WERI-Rb-1 (cell line): Measurements from ENCODE around the gene SLC2A1.

ENCODE experiments used
- DNase-seq: peaks from one replicate; pipeline ENCODE4 v3.0.0-alpha.2; 2020
- H3K27ac ChIP-seq: fragments of 250-450 bp; sonication (Bioruptor Pico); 2 replicates; pipeline ENCODE4 v1.5.1; 2020; ENCODE audit warnings: mild to moderate bottlenecking, moderate library complexity
- H3K27me3 ChIP-seq: fragments of 250-450 bp; sonication (Bioruptor Pico); 2 replicates; pipeline ENCODE4 v1.5.1; 2021; ENCODE audit warnings: mild to moderate bottlenecking, low read depth, moderate library complexity; ENCODE audit not compliant: insufficient read depth, severe bottlenecking
- H3K36me3 ChIP-seq: fragments of 250-450 bp; sonication (Bioruptor Pico); 2 replicates; pipeline ENCODE4 v1.5.1; 2020; ENCODE audit warnings: mild to moderate bottlenecking, moderate library complexity
- H3K4me3 ChIP-seq: 2 replicates; pipeline ENCODE4 v1.5.1; 2011; ENCODE audit warnings: low read depth, mild to moderate bottlenecking, control low read depth, low read length
- H3K9me3 ChIP-seq: fragments of 250-450 bp; sonication (Bioruptor Pico); 2 replicates; pipeline ENCODE4 v1.5.1; 2021; ENCODE audit warnings: mild to moderate bottlenecking, moderate library complexity; ENCODE audit not compliant: severe bottlenecking
- CTCF ChIP-seq: IDR thresholded peaks from 2 replicates; pipeline ENCODE4 v1.5.1; 2011; ENCODE audit warnings: low read depth, mild to moderate bottlenecking, control low read depth, inconsistent platforms, low read length

SLC2A1 gene

GRCh38 chr1:42926235-42926878 lies 32.3 kb downstream of the SLC2A1 start:
- no peak for TF ChIP-seq CTCF
- no peaks in the 10 kb centered on the region for H3K9me3 ChIP-seq
- peaks cover 65% of the 10 kb centered on the region for H3K36me3 ChIP-seq
- peak overlapping the region; percentile 61 for H3K27ac ChIP-seq
- DNase-seq, result peak; percentile 55
- H3K27me3 ChIP-seq, result no peaks in the 10 kb centered on the region
- no peak overlapping the region for H3K4me3 ChIP-seq

GRCh38 chr1:42924851-42925760 lies 33.6 kb downstream of the SLC2A1 start:
- peak; percentile 59 for DNase-seq
- Histone ChIP-seq H3K4me3 (peak overlapping the region; percentile 50), H3K27ac (peak overlapping the region; percentile 94), H3K27me3 (no peaks in the 10 kb centered on the region), H3K36me3 (peaks cover 52% of the 10 kb centered on the region), H3K9me3 (no peaks in the 10 kb centered on the region)
- no peak for TF ChIP-seq CTCF

GRCh38 chr1:42924082-42924850 lies 34.4 kb downstream of the SLC2A1 start:
- H3K27ac ChIP-seq, result peak overlapping the region; percentile 94
- H3K36me3 ChIP-seq, result peaks cover 44% of the 10 kb centered on the region
- H3K4me3 ChIP-seq, result peak overlapping the region; percentile 50
- no peaks in the 10 kb centered on the region for H3K27me3 ChIP-seq
- no peaks in the 10 kb centered on the region for H3K9me3 ChIP-seq
- TF ChIP-seq CTCF, result no peak
- peak; percentile 96 for DNase-seq

- DNase-seq, result no peak
- Histone ChIP-seq H3K36me3 (peaks cover 36% of the 10 kb centered on the region), H3K27me3 (no peaks in the 10 kb centered on the region), H3K4me3 (peak overlapping the region; percentile 50), H3K27ac (peak overlapping the region; percentile 94), H3K9me3 (no peaks in the 10 kb centered on the region)
- TF ChIP-seq CTCF, result no peak
Measured at GRCh38 chr1:42923367-42924081, 35.1 kb downstream of the SLC2A1 start.

GRCh38 chr1:42922687-42923366 lies 35.8 kb downstream of the SLC2A1 start:
- TF ChIP-seq CTCF, result peak; percentile 83
- no peaks in the 10 kb centered on the region for H3K9me3 ChIP-seq
- peak overlapping the region; percentile 33 for H3K27ac ChIP-seq
- DNase-seq, result peak; percentile 85
- H3K36me3 ChIP-seq, result peaks cover 29% of the 10 kb centered on the region
- H3K4me3 ChIP-seq, result no peak overlapping the region
- no peaks in the 10 kb centered on the region for H3K27me3 ChIP-seq
